HG03432 (cell line): Measurements from ENCODE around the gene ATP6V1F.
A peak's percentile ranks its signal among the peaks of the same experiment; 100 is the strongest.

Experiments
- ATAC-seq: cut with Tn5 transposase; IDR thresholded peaks from one replicate; pipeline ENCODE4 v1.9.1; 2021; ENCODE audit warnings: mild to moderate bottlenecking, moderate library complexity; ENCODE audit not compliant: unreplicated experiment

ATP6V1F gene

DNA sequence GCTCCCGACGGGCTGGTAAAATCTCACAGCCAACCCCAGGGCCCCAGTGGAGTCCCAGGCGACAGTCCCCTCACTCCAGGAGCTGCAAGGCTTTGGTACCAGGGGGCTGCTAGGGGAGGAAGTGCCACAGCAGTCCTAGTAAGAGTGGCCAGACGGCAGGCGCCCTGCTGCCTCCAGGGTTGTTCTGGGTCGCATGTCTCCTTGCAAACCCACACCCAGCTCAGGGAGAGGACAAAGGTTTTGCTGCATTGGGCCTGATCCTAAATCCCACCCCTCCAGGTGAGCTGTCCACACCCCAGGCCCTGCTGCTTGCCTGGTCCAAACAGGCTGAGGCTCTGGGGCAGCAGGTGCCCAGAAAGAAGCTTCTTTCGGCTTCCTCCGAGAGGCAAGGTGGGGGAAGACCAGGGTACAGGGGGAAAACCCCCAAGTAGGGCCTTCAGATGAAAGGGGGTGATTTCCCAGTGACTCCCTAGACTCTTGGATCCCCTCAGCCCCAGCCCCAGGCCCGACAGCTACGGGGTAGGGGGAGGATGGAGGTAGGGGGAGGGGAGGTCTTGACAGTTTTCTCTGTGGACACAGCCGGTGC, 52.0 kb downstream of the ATP6V1F start:
- peak; percentile 57 for ATAC-seq

- ATAC-seq = peak; percentile 14
These were observed 52.7 kb downstream of the ATP6V1F start for GRCh38 chr7:128915271-128915819.
